NCI-H1417 (cell line): Measurements from ENCODE around the gene RNF2.
A peak's percentile ranks its signal among the peaks of the same experiment; 100 is the strongest.
"Not testable (repeated sequence)": the region's sequence is repeated elsewhere in the genome, so short reads cannot be mapped to it uniquely, and the experiment has no call there.

ENCODE experiments used
- DNase-seq, 3 experiments: peaks; one replicate each; lab custom pipeline; 2025; lab: John Stamatoyannopoulos, UW

The RNF2 gene

GRCh38 chr1:185044981-185045813 lies at the start of gene RNF2:
Gene RNF2, plus strand, starts transcription at chr1:185045558. Its CDS starts 41,996 bp downstream, at chr1:185087554.
- peak; percentile 86 to 90 (median 87) for DNase-seq

GRCh38 chr1:184999974-185000373 lies 45.4 kb upstream of the RNF2 start:
- DNase-seq = not testable (repeated sequence)

GRCh38 chr1:185001312-185001880 lies 44.0 kb upstream of the RNF2 start:
- DNase-seq = peak in 1 of 3 experiments; percentile 63

DNA sequence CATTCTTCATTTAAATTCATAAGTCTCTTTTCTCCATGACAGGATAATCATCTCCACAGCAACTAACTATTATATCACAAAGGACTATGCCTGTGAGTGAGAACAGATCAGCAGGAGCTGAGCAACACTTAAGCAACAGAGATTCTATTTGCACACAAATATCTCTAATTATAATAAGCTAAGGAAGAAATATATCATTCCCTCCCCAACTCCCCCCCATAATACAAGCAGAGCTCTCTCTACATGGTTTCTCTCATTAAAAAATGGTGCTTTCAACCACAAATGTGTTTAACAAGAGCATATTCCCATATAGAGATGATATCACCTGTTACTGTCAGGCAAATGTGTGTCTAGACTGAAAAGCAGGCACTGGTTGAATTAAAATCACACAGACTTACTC lies 36.5 kb upstream of the RNF2 start:
- peak; percentile 28 to 96 (median 72) for DNase-seq

- DNase-seq = no peak
Observed at GRCh38 chr1:185010361-185010760, 35.0 kb upstream of the RNF2 start.

DNA sequence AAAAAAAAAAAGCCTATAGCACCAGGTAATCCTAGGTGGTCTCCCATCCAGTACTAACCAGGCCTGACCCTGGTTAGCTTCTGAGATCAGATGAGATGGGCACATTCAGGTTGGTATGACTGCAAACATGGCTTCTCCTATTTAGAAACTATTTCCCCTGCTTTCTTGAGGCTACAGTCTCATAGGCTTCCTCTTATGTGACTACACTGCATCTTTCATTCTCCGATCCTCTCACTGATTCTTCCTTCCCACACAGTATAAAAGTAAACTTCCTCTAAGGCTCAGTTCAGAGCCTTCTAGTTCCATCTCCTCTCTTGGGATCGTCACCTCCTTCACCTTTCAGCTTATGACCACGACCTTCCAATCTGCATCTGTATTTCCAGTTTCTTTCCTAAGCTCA lies 30.4 kb upstream of the RNF2 start:
- no peak for DNase-seq

DNA sequence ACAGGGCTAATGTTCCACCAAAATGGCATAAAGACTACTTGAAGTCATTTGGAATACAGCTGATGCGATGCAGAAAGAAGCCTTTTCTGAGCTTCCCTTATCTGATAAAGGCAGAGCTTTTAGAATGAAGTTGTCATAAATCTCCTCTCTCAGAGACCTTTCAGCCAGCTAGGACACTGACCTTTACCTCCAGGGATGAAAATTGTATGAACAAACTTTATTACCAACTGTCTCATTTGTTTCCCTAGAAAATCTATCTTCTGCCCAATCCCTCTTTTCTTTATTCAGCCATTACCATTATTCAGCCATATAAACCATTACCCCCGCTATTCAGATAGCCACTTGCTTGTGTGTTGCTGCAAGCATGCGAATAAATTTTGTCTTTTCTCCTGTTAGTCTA lies 29.7 kb upstream of the RNF2 start:
- peak in 1 of 3 experiments; percentile 28 for DNase-seq

- DNase-seq = no peak
Observed at GRCh38 chr1:185016880-185017279, 28.5 kb upstream of the RNF2 start.

- no peak for DNase-seq
Observed at GRCh38 chr1:185017338-185017737, 28.0 kb upstream of the RNF2 start.

DNA sequence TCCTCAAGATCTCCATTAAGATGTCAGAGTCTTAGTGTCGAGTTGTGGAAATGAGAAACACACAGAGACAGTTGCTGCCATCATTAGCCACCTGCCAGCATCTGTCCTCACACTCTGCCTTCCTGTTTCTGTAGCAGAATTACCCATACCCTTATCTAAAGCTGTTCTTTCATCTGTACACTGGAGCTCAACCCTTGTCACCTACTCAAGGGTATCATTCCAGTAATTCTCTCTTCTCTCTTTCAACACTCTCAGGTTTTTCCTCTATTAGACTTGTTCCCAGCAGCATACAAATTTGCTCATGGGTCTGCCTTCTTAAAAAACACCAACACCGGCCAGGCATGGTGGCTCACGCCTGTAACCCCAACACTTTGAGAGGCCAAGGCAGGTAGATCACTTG lies 27.4 kb upstream of the RNF2 start:
- DNase-seq = no peak

- DNase-seq = no peak
Observed at GRCh38 chr1:185027252-185027882, 18.0 kb upstream of the RNF2 start.

GRCh38 chr1:185033686-185034085 lies 11.7 kb upstream of the RNF2 start:
- DNase-seq = no peak

GRCh38 chr1:185035258-185035657 lies 10.1 kb upstream of the RNF2 start:
- no peak for DNase-seq

DNA sequence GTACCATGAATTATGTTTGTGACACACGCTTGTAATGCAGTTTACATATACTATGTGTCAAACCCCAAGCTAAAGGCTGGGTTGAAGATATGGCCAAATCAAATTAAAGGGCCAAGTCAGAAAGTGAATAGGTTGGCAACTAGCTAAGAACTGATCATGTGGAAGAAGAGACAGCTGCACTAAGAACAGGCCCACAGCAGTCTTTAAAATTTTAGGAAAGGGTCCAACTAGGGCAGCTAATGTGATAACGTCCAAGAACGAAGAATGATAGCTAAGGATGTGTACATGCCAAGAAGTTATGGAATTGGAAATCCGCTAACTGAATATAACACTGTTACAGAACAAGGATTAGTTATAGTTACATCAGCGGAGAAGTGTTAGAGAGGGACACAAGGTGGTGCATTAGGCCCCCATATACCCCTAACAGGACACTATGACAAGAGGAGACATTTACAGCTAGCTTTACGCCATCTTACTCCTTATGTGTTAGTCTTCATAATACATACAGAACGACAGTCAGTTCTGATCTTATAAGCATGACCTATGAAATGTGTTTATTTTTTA lies 6.5 kb upstream of the RNF2 start:
- no peak for DNase-seq

DNA sequence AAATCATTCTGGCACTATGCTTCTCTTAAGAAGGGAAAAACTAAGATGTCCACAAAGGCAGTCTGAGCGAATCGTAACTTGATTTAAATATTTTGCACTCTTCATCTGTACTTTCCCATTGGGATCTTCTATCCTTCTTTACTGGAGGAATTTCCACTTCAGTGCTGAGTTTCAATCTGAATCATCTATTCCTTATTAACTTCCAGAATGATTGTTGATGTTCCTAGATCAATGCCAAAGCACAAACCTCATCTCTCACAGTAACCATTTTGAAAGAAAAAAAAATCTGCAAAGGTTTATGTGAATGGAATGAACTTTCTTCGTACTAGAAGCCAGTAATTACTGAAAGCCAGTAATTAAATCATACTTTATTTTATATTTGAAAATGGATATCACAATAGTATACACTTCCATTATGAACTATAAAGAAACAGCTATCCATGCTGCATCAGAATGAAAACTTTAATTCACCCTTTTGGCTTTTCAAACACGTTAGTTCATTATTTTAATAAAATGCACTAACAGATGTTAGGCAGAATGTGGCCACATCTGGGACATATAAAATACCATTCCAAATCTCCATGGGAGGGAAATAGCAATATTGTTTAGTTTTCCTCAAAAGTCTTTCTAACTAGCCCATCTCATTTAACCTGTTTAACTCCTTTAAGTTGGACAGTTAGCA lies 5.5 kb upstream of the RNF2 start:
- DNase-seq = no peak

GRCh38 chr1:185040408-185040735 lies 5.0 kb upstream of the RNF2 start:
- peak in 1 of 3 experiments; percentile 45 for DNase-seq

DNA sequence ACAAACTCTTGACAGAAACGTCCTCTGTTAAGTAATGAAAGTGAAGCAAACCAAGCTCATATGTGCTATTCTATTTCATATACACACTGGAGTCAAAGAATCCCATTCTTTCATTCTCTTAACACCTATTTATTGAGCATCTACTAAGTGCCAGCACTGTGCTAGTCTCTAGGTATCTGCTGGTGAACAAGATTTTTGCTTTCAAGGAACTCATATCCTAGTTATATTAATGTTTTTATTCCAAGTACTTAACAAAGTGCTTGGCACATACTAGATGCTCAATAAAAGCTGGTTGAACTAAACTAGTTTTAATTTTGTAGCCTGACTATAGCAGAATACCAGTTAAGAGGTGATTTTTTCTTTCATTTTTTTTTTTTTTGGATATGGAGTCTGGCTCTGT lies 3.6 kb upstream of the RNF2 start:
- no peak for DNase-seq

DNA sequence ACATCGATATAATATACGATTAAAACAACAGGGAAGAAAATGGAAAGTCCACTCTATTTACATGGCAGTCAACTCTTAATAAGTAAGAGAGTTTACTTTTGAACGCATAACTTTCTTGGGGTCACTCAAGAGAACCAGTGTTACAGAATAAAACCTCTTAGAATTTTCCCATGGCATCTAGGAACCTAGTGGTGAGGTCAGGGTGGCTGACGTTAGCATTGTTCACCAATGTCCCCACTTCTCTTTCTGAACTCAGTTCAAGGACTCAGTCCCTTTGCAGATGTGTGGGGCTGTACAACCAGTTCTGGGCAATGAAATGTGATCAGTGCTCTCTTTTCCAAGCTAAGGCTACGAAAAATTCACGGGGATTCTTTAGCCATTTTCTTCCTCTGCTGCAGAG lies 2.6 kb upstream of the RNF2 start:
- DNase-seq = no peak

GRCh38 chr1:185044387-185044786 lies 971 bp upstream of the RNF2 start:
- DNase-seq = peak in 1 of 3 experiments; percentile 44

- peak; percentile 62 to 85 (median 83) for DNase-seq
Observed at GRCh38 chr1:185045814-185046492, 595 bp downstream of the RNF2 start.

DNA sequence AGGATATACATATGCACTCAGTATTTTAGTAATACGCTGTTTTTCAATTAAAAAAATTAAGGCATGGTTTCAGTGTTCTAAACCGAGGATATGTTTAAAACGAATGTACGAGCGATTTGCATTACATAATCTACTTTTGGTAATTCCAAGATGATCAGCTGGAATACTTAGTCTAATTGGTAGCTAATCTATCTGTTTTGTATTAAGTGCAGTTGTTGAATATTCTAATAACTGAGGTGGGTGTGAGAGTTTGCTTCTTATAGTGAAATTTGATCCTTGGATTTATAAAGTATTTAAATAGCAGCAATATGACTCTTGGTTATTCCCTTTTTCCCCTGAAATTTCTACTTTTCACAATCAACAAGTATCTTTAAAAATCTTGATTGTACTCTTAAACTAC lies 1.3 kb downstream of the RNF2 start:
- peak in 1 of 3 experiments; percentile 40 for DNase-seq

GRCh38 chr1:185049670-185050069 lies 4.3 kb downstream of the RNF2 start:
- DNase-seq = no peak
